ENCODE data around the gene SHISAL2B.

GRCh38 chr5:64690417-64691151 is at the start of gene SHISAL2B:
- TF ChIP-seq POLR2AphosphoS5 (IDR thresholded peaks at IDR 0.05) (no peak), POLR2A (IDR thresholded peaks at IDR 0.05; ENCODE audit: low read depth) (no peak)
